ENCODE results near the gene TRAPPC14.
"Not testable (repeated sequence)": the region's sequence is repeated elsewhere in the genome, so short reads cannot be mapped to it uniquely, and the experiment has no call there.

The TRAPPC14 gene

DNA sequence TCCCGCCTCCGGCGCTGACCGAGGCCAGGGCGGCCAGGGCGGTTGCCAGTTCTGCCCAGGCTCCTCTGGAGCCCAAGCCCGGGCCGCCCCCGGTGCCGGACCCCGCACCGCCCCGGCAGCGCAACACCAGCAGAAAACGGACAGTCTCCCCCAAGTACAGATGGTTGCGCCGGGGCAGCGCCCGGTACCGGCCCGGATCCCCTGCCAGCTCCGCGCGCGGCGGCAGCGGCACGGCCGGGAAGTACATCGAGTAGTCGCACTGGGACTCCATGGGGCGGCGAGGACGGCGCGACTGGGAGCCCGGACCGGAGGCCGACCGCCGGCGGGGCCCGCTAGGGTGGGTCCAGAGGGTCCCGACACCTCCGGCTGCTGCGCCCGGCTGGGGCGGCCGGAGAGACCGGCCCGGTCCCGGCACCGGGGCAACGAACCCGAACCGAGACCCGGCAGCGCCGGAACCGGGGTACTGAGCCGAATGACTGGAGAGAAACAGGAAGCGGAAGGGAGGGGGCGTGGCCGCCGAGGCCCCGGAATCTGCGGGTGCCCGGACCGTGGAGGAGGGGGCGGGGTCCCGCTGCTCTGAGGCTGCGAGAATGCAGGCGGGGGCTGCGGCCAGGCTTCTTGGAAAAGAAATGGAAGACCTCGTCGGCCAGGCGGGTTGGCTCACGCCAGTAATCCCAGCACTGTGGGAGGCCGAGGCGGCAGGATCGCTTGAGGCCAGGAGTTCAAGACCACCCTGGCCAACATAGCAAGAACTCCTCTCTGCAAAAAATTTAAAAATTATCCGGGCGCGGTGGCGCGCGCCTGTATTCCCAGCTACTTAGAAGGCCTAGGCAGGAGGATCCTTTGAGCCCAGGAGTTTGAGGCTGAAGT, at the start of gene TRAPPC14:
TSS of gene TRAPPC14 (minus strand) at position 495 of the 870 bp plus-strand sequence. CDS start at position 271, 224 bp downstream.
- no peak for DNase-seq

GRCh38 chr7:100204454-100204853, 45.9 kb upstream of the TRAPPC14 start:
- no peak for DNase-seq

GRCh38 chr7:100200693-100201092, 42.2 kb upstream of the TRAPPC14 start:
- no peak for DNase-seq

DNA sequence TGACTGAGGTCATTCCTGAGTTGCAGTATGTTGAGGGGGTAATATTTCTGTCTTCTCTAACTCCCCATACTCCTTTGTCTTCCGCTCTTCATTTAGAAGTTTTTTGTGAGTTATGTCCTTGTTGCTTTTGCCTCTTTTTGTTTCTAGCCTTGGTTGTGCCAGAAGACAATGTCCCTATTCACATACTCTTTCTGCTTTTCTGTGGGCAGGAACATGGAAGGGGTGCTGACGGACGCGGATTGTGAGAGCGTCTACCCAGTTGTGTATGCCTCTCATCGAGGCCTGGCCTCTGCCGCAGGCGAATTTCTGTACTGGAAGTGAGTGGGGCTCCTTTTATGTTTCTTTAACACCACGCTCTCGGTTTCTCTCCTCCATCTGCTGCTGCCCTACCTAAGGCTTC, 39.7 kb upstream of the TRAPPC14 start:
- no peak for DNase-seq

- DNase-seq: not testable (repeated sequence)
Measured at GRCh38 chr7:100195901-100196322, 37.4 kb upstream of the TRAPPC14 start.

- DNase-seq: no peak
Measured at GRCh38 chr7:100195222-100195621, 36.7 kb upstream of the TRAPPC14 start.

- no peak for DNase-seq
Measured at GRCh38 chr7:100192969-100193368, 34.4 kb upstream of the TRAPPC14 start.

- DNase-seq: not testable (repeated sequence)
Measured at GRCh38 chr7:100192281-100192862, 33.8 kb upstream of the TRAPPC14 start.

DNA sequence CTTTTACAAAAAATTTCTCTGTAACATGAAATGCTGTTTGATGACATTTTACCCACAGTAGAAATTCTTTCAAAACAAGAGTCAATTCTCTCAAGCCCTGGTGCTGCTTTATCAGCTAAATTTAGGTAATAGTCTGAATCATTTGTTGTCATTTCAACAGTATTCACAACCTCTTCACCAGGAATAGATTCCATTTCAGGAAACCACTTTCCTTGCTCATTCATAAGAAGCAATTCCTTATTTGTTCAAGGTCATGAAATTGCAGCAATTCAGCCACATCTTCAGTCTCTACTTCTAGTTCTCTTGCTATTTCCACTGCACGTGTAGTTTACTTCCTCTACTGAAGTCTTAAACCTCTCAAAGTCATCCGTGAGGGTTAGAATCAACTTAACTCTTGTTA, 33.3 kb upstream of the TRAPPC14 start:
- no peak for DNase-seq

DNA sequence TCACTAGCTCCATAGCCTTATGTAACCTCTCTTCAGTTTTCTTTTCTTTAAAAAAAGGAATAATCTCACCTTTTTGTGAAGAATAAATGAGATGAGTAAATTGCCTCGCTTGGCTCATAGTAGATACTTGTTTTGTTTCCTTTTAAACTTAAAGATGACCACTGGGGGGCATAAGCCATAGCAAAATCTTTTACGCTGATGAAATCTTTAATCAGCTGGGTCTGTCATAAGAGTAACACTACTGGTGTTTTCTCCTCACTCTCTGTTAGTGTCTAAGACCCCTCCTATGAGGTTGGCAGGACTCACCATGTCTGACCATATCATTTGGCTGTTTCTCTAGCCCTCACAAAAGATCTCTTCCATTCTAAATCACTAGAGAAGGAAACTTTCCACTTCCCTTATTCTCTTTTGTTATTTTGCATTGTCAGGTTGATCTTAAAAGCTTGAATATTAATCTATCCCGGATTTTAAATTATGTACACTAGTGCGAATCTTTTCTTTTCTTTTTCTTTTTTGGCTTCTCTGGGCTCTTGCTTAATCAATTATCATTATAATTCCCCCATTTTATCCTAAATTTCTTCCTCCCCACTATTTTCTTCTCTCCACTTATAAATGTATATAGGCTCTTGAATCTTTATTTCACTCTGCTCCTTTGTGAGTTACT, 31.7 kb upstream of the TRAPPC14 start:
- DNase-seq: no peak

GRCh38 chr7:100189061-100189460, 30.5 kb upstream of the TRAPPC14 start:
- no peak for DNase-seq

- DNase-seq: no peak
Measured at GRCh38 chr7:100185726-100186125, 27.2 kb upstream of the TRAPPC14 start.

GRCh38 chr7:100183090-100183489, 24.6 kb upstream of the TRAPPC14 start:
- not testable (repeated sequence) for DNase-seq

DNA sequence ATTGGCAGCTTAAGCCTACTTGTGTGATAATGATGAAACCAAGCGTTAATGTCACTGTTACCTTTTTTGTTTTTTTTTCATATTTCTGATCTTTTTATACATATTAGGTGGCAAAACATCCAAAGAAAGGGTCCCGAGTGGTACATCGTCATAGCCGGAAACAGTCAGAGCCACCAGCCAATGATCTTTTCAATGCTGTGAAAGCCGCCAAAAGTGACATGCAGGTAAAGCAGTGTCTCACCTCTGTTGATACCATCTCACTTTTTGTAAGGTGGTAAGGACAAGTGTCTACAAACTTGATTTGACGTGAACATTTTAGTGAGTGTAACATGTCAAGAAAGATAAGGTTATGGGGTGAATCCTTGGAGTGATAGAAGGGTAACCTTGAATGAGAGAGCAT, 24.1 kb upstream of the TRAPPC14 start:
- DNase-seq: not testable (repeated sequence)

DNA sequence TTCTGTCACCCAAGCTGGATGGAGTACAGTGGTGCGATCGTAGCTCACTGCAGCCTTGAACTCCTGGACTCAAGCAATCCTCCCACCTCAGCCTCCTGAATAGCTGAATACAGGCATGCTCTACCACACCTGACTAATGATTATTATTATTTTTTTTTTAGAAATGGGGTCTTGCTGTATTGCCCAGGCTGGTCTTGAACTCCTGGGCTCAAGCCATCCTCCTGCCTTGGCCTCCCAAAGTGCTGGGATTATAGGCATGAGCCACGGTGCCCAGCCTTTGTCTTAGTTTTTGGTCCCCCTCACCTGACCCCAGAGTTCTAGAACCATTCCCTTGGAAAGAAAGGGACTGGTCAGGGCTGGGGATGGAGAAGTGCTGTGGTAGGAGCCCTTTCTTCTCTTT, 21.6 kb upstream of the TRAPPC14 start:
- DNase-seq: not testable (repeated sequence)

GRCh38 chr7:100177045-100178001, 18.8 kb upstream of the TRAPPC14 start, which contains the start of the genes GPC2 and STAG3:
TSS of gene GPC2 (minus strand) at chr7:100177381. CDS start at chr7:100177199, 182 bp downstream.
TSS of gene STAG3 (plus strand) at chr7:100177918. CDS start at chr7:100180557, 2,639 bp downstream.
- peak; percentile 87 for DNase-seq

DNA sequence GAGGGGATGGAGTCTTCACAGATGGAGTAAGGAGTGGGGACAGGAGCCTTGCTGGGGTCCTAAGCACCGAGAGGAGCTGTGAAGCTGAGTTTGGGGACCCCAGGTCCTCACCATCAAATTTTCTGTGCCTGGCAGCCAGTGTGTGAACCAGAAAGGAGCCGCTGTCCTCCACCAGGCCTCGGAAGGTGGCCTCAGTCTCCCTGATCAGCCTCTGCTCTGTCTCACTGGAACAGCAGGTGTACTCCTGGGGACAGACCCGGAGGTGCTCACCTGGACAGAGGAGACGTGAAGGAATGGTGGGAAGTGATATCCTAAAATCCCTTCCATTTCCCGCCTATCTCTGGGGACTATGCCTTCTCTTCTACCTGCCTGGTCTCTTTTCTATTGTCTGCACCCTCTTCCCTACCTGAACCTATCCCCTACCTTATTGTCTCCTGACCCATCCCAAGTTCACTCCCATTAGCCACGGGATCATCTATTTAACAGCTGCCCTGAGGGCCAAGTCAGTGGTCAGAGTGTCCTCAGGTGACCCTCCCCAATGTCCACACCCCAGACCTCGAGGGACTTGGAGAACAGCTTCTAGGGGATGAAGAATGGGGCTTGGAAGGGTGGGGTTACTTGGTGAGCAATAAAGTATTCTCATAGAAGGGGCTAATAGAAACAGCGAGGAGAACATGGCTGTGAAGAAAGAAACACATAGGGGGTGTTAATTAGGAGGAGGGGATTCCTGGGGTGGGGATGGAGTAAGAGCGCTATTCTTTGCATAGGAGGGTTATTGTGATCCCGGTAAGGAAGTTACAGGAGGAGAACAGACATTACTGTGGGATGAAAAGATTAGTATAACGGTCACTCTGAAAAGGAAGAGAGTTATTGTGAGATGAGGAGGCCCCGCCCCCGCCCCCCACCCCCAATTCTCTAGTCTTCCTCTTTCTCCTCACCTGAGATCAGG, 17.8 kb upstream of the TRAPPC14 start:
- no peak for DNase-seq

DNA sequence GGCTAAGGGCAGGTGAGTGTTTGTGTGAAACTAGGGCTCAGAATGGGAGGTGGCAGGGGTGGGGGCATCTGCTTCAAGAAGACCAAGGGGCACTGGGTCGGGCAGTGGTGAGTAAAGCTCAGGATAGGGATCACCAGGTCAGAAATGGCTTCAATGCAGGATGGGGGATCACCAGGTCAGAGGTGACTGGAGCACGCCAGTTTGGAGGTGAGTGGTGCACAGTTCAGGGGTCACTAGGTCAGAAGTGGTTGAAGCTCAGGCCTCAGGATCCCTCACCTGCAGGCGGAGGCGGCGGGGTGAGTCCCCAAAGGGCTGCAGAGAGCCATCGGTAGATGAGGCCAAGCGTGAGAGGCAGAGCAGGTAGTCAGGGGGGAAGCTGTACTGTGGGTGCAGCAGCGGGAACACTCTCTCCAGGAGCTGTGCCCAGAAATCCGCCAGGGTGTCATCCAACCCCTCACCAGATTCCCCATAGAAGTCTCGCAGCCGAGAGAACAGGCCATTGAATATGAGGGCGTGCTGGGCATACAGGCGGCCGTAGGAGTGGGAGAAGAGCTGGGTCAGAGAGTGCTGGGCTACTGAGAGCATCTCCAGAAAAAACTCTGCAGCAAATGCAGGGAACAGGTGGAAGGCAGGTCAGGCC, 16.9 kb upstream of the TRAPPC14 start:
- DNase-seq: no peak

- no peak for DNase-seq
Measured at GRCh38 chr7:100174582-100174981, 16.1 kb upstream of the TRAPPC14 start.

DNA sequence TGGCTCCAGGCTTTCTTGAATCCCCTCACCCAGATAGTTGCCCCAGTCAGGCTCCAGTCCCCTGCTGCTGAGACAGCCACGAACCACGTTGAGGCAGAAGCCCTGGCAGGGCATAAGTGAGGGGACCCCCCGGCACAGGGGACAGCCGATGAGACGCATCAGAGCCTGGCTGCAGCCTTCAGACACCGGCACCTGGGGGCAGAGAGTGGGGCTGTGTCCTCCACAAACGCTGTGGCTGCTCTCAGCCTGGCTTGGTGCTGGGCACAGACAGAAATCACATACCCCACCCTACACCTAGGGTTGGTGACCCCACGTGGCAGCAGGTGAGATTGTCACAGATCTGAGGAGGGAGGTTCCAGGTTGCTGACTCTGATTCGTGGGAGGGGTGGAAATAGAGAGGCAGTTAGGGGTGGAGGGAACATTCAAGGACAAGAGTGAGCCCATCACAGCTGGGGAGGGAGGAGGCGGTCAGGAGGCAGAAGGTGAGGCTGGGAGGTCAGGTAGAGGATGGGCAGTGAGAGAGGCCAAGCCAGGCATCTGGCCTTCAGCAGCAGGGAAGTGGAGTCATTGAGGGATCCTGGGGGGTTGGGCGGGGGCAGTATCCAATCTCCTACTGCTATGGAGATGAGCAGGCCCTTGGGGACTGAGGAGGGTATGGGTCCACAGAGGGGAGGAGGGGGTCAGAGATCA, 15.4 kb upstream of the TRAPPC14 start:
- DNase-seq: no peak

Data from NCI-H2081 treated with DMSO at 0.1 percent for 48 hours (cell line).